GM06990 (cell line): ENCODE measurements around the gene CRISP1.

Experiments used
- DNase-seq: peaks from one replicate; pipeline ENCODE4 v3.0.0-alpha.2; 2011; ENCODE audit not compliant: insufficient read length; ENCODE audit errors: extremely low read depth
- H3K27me3 ChIP-seq: replicated peaks from 2 replicates; pipeline ENCODE4 v1.6.0; 2011; ENCODE audit warnings: low read length; ENCODE audit not compliant: control insufficient read depth, insufficient read depth
- H3K36me3 ChIP-seq: 2 replicates; pipeline ENCODE4 v1.5.1; 2011; ENCODE audit warnings: low read length; ENCODE audit not compliant: control insufficient read depth, insufficient read depth
- H3K4me3 ChIP-seq: replicated peaks from 2 replicates; pipeline ENCODE4 v1.5.1; 2011; ENCODE audit warnings: low read depth, mild to moderate bottlenecking, control low read depth, low read length
- TF ChIP-seq, protein P1 (sequence below): IDR thresholded peaks from 2 replicates; pipeline ENCODE4 v1.5.1; 2011; ENCODE audit warnings: low read length, control low read depth, mild to moderate bottlenecking, inconsistent platforms; ENCODE audit not compliant: insufficient read depth, poor library complexity, severe bottlenecking

CRISP1 gene

DNA sequence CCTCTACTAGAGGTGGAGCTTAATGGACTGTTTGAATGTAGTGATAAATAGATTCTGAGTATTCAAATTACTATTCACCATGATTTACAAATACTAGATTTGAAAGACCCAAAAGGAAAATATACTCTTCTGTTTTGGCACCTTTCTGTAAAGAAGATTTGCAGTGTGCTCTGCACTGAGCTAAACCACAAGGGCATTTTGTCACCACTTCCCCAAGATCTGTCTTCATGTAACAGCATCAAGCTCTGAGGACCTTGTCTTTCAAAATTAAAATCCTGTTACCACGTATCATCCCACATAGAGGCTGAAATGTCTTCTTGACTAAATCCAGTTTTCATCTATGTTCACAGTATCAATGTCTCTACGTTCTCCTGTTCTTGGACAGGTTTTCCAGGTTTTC is 76.0 kb downstream of the CRISP1 start:
- Histone ChIP-seq H3K27me3 (no peaks in the 10 kb centered on the region), H3K4me3 (no peak overlapping the region), H3K36me3 (no peaks in the 10 kb centered on the region)
- TF ChIP-seq, protein P1, sequence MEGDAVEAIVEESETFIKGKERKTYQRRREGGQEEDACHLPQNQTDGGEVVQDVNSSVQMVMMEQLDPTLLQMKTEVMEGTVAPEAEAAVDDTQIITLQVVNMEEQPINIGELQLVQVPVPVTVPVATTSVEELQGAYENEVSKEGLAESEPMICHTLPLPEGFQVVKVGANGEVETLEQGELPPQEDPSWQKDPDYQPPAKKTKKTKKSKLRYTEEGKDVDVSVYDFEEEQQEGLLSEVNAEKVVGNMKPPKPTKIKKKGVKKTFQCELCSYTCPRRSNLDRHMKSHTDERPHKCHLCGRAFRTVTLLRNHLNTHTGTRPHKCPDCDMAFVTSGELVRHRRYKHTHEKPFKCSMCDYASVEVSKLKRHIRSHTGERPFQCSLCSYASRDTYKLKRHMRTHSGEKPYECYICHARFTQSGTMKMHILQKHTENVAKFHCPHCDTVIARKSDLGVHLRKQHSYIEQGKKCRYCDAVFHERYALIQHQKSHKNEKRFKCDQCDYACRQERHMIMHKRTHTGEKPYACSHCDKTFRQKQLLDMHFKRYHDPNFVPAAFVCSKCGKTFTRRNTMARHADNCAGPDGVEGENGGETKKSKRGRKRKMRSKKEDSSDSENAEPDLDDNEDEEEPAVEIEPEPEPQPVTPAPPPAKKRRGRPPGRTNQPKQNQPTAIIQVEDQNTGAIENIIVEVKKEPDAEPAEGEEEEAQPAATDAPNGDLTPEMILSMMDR = no peak
- no peak for DNase-seq

DNA sequence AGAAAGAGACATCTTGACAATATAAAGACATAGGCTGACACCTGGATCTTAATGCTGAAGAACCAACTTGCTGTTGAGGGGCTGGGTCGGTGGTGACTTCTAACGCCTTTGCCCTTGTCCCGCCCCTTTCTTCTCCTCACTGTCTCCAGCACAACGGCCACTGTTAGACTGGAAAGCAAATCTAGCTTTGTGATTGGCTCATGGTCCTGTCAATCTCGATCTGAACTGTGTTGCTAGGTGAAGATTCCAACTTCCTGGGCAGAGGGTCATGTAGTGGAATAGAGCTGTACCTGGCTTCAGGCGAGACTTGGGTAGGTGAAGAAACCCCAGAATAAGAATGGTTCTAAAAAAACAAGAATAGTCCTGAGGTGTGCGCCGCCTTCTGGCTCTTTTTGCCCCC is 79.2 kb downstream of the CRISP1 start, which contains the start of gene PGK2:
Gene PGK2, minus strand, starts transcription at position 110 of the 400 bp plus-strand sequence. Its CDS starts 98 bp downstream, at position 12.
- DNase-seq = no peak
- TF ChIP-seq, protein P1 = no peak
- no peaks in the 10 kb centered on the region for H3K27me3 ChIP-seq
- no peaks in the 10 kb centered on the region for H3K36me3 ChIP-seq
- no peak within 1 kb of the TSS for H3K4me3 ChIP-seq

DNA sequence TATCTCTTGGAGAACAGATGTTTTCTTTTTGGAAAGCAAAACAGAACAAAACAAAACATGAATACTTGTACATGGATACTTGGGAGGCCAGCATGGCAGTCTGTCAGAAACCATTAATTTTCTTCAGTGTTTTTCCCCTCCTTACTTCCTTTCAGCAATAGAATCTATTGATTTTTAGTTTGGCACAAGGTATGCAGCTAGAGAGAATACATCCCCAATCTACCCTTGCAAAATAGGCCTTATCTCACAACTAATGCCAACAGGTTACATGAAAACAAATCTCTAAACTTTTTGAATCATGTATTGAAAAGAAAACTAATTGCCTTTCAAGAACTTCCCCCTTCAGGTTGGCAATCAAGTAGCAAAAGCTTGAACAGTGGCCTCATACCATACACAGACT is 82.1 kb downstream of the CRISP1 start:
- no peak for DNase-seq
- TF ChIP-seq, protein P1 = no peak
- no peaks in the 10 kb centered on the region for H3K36me3 ChIP-seq
- H3K27me3 ChIP-seq = no peaks in the 10 kb centered on the region
- H3K4me3 ChIP-seq = no peak overlapping the region
